ENCODE results near the gene MMP24OS.

The MMP24OS gene

GRCh38 chr20:35290186-35290886, 12.4 kb upstream of the MMP24OS start:
- DNase-seq: no peak

DNA sequence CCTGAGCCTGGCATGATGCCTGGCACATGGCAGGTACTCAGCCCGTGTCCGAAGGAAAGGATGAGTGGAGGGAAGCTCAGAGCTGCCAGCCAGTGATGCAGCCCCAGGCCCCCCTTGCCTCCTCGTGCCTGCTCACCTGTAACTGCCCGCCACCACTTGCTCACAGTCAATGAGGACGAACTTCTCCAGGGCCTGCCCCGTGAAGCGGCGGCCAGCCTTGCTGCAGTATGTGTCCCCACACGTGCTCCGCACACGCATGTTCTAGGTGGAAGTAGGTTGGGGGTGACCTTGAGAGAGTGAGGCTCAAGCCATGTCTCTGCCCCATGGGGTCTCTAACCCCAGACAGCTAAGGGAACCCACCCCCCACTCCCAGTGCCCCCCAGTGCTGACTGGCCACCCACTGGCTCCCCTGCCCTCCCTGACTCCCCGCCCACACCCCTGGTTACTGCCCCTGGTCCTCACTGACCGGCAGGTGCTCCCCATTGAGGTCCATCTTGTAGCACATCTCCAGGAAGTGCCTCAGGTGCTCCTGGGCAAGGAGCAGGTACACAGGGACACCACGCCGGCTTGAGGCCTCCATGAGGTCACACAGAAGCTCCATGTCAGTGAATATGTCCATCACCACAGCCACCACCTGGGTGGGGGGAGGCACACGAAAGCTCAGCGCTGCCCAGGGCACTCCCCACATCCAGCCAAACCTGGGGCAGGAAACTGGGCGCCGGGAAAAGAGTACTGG, 10.6 kb upstream of the MMP24OS start:
- no peak for DNase-seq

- DNase-seq: no peak
These were observed 9.8 kb upstream of the MMP24OS start for GRCh38 chr20:35287509-35288324.

DNA sequence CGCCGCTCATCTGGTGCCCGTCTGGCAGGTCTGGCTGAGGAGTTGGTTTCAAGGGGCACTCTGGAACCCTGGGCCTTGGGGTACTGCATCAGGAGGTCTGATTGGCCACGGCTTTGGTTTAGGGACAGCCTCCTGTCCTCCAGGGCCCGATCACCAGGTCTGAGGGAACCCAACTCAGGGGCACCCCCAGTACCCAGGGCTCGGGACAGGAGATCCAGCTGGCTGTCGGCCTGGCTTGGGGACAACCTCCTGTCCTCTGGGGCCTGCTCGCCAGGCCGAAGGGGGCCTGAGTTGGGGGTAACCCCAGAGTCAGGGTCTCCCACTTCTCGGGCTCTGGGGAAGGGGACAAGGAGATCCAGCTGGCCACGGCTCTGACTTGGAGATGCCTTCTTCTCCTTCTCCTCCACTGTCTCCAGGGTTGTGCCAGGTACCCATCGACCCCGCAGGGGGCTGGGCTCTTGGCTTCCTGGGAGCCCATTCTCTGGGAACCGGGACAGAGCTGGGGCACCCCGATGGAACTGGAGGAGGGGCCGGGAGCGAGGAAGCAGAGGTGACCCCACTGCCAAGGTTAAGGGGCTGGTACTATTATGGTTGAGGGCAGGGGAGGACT, 9.1 kb upstream of the MMP24OS start:
- DNase-seq: no peak

- no peak for DNase-seq
These were observed 8.4 kb upstream of the MMP24OS start for GRCh38 chr20:35286077-35286898.

DNA sequence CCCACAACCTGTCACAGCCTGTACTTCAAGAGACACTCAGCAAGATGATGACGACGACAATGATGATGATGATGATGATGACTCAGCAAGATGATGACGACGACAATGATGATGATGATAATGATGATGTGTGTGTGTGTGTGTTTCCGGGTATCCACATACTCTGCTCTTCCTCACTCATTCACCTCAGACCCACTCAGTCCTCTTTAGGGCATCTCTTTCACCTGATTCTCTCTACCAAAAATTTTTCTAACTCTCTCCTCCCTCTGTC, 7.8 kb upstream of the MMP24OS start:
- DNase-seq: peak in 1 of 2 donors; percentile 10

DNA sequence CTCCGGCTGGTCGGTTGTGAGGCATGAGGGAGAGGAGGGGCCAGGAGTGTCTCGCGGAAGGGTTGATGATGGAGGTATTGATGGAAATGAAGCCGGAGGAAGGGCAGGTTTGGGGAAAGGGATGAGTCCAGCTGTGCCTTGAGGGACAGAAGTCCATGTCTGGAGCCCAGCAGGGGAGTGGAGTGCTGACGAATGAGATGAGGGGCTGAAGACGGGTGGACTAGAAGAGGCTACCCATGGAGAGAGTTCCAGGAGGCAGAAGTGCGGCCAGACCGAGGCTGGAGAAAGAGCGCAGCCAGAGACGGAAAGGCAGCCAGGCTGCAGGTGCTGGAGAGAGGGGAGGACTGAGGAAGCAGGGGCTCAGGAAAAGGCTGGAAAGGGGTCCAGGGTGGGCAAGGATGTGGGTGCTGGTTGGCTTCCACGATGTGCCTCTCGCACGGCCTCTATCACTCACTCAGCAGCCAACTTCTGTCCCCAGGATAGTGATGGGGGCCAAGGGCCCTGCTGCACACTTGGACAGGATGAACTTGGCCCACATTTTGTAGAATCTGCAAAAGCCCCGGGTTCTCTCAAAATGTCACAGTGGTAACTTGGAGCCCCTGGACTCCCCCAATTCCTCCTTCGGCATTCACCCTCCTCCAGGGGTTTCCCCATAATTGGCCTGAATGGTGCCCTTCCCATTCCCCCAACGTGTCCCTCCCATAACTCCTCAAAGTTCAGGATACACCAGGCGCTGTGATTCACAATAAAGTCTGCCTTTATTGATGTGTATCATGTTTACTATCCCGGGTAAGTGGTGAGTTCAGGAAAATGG, 7.3 kb upstream of the MMP24OS start:
- DNase-seq: no peak

GRCh38 chr20:35284267-35284991, 6.5 kb upstream of the MMP24OS start, which contains the start of gene EIF6:
Gene EIF6, minus strand, starts transcription at chr20:35284772. Its CDS starts 285 bp downstream, at chr20:35284487.
- peak; percentile 66 to 75 for DNase-seq

DNA sequence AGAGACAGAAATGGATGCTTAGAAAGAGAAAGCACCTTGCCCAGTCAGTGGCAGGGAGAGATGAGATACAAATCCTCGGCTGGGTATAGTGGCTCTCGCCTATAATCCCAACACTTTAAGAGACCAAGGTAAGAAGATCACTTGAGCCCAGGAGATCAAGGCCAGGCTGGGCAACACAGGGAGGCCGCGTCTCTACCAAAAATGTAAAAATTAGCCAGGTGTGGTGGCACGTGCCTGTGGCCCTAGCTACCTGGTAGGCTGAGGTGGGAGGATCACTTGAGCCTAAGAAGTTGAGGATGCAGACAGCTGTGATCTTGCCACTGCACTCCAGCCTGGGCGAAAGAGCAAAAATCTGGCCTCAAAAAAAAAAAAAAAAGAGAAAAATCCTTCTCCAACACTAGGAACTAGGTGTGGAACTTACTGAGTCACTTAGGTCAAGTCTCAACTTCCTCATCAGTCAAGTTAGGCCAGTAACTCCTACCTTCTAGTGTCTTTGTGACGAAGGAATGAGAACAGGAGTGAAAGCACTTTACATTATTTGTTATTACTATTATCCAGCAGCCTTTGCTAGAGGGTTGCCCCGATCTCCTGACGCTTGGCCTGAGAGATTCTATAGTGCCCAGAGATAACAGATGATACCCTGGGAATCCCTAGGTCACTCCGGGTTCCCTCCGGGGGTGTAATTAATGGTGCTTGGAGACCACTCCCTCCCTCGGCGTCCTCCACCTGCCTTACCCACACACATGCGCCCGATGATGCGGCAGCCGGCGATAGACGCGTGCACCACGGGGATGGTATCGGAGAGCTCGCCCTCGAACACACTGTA, 5.7 kb upstream of the MMP24OS start:
- peak; percentile 35 to 45 for DNase-seq

GRCh38 chr20:35281506-35282101, 3.7 kb upstream of the MMP24OS start:
- DNase-seq: no peak

DNA sequence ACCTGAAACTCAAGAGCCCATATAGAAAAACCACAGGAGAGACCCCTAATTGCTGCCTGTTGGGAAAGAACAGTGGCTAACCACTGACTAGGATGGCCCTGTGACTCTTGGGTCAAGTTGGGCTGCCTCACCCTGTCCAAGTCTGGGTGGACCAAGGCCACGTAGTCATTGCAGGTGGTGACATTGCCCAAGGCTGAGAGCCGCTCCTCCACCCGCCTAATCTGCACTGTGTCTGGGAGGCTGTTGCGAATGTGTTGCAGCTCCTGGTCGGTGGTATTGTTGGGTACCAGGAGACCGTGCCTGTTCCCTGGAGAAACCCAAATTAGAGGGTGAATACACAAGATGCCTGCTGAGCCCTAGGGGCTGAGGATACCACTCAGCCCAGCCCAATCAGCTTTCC, 2.6 kb upstream of the MMP24OS start:
- no peak for DNase-seq

DNA sequence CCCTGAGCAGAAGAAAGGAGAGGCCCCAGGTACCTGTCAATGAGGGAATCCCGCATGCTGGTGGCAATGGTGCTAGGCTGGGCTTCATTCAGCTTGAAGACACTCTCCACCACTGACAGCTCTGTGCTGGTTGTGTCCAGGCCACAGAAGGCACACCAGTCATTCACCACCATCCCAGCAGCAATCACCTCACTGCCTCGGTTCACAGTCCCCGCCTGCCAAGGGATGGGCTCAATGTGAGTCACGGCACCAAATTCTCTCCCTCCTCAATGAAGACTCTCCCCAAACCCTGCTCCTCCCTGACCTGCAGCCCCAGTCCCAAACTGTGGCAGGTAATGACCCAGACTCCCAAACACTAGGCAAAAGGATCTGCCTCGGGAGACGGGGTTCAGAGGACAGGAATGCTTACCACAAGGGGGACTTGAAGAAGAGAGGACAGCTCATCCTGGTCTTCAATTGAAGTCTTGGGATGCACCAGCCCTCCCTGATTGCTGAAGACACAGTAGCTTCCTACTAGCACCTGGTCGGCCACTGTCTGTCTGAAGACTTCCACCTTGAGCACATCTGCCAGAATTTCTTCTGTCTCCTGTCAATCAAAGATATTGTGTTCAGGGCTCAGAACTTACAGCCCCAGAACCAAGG, 1.7 kb upstream of the MMP24OS start:
- no peak for DNase-seq

DNA sequence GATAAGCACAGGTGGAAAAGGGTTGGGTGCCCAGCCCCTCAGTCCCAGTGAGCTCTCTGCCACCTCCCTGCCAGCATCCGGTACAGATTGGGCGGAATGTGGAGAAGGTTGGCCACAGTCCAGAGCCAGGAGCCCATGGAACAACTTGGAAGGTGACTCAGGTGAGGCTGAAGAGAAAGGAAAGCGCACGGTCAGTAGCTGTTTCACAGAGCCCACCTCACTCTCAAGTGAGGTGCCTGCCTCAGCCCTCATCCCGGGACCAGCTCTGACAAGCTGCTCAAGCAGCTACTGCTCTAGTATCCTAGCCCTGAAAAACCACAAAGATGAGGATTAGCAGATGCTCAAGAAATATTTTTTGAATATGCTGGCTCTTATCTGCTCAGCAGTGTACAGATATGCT, 1.1 kb upstream of the MMP24OS start:
- DNase-seq: no peak

DNA sequence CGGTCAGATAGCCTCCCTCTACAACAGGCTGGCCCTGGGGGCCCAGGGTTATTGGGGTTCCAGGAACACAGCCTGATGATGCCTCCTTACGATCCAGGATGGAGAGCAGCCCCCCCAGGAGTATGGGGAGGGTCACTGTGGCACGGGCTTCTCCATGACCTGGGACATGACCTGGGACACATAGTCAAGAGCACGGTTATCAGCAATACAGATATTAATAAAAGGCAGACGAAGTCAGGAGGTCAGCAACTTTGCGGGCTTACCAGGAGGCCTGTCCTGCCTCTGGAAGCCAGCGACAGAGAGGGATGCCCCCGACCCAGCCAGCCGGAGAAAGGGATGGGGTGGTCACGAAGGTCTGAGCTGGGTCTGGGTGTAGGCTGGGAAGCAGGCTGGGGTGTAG, 795 bp downstream of the MMP24OS start:
- DNase-seq: no peak

DNA sequence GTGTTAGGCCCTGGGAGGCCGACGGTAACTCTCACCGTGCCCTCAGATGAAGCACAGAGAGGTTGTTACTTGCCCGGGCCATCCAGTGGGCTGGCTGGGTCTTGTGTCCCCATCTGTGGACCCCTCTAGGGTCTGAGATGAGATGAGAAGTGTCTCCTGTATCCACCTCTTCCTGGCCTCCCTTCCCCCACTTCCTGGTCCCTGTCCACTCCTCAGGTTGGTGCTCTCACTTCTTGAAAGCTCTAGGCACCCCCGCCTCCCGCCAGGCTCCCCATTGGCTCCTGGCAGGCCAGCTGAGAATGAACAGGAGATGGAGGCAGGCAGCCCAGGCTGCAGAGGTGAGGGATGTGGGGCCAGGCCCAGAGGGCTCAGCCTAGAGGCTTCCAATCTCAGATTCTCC, 1.5 kb downstream of the MMP24OS start:
- DNase-seq: no peak

- DNase-seq: no peak
These were observed 2.1 kb downstream of the MMP24OS start for GRCh38 chr20:35275741-35276251.

GRCh38 chr20:35274172-35275092, 3.5 kb downstream of the MMP24OS start:
- DNase-seq: no peak

Data from inflammatory macrophage treated with lipopolysaccharide for 1 hour (primary cell).